A549 (cell line): ENCODE data around the gene RAD50.

Source experiments
- CEBPB ChIP-seq, 2 experiments: fragments of >200 bp in 1 of 2; sonication (Bioruptor Twin) in 1 of 2; formaldehyde crosslinking in 1 of 2; IDR thresholded peaks; 2 replicates each; pipeline ENCODE4 v1.6.1; 2012 to 2016
- JUNB ChIP-seq: fragments of >200 bp; sonication (Bioruptor Twin); formaldehyde crosslinking; IDR thresholded peaks from 2 replicates; pipeline ENCODE4 v1.6.1; 2016
- POLR2A ChIP-seq: IDR thresholded peaks from 2 replicates; pipeline ENCODE4 v1.6.1; 2012; ENCODE audit warnings: mild to moderate bottlenecking, low read length
- USF2 ChIP-seq: fragments of 450-650 bp; IDR thresholded peaks from 2 replicates; pipeline ENCODE4 v1.6.1; 2014; ENCODE audit warnings: antibody characterized with exemption
- TF ChIP-seq, protein P1 (sequence below): fragments of >200 bp; sonication (Bioruptor Twin); formaldehyde crosslinking; IDR thresholded peaks from 3 replicates; pipeline ENCODE4 v1.5.1; 2016

- TF ChIP-seq, protein P1, sequence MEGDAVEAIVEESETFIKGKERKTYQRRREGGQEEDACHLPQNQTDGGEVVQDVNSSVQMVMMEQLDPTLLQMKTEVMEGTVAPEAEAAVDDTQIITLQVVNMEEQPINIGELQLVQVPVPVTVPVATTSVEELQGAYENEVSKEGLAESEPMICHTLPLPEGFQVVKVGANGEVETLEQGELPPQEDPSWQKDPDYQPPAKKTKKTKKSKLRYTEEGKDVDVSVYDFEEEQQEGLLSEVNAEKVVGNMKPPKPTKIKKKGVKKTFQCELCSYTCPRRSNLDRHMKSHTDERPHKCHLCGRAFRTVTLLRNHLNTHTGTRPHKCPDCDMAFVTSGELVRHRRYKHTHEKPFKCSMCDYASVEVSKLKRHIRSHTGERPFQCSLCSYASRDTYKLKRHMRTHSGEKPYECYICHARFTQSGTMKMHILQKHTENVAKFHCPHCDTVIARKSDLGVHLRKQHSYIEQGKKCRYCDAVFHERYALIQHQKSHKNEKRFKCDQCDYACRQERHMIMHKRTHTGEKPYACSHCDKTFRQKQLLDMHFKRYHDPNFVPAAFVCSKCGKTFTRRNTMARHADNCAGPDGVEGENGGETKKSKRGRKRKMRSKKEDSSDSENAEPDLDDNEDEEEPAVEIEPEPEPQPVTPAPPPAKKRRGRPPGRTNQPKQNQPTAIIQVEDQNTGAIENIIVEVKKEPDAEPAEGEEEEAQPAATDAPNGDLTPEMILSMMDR, result no peak
- TF ChIP-seq JUNB, result no peak
- TF ChIP-seq USF2, result no peak
- no peak for TF ChIP-seq CEBPB (IDR thresholded peaks at IDR 0.05)
- TF ChIP-seq POLR2A, result no peak
These were observed 123.1 kb downstream of the RAD50 start for GRCh38 chr5:132679717-132680380.
